Hepatocyte (in vitro differentiated cells): Measurements from ENCODE around the gene SNX9. TPM values are rescaled to one million over a fixed set of nuclear protein-coding genes. Genes with fewer than 3 reads are reported as not detected.

Experiments used
- DNase-seq: peaks from one replicate; pipeline ENCODE4 v3.0.0-alpha.2; 2016; ENCODE audit warnings: low spot score
- H2AFZ ChIP-seq: fragments of 200-600 bp; sonication (generic); 2 replicates; pipeline ENCODE4 v1.6.0; 2016; ENCODE audit warnings: antibody characterized with exemption, mild to moderate bottlenecking
- H3K27ac ChIP-seq: fragments of 200-600 bp; sonication (generic); 2 replicates; pipeline ENCODE4 v1.5.1; 2016; ENCODE audit warnings: mild to moderate bottlenecking
- H3K27me3 ChIP-seq: fragments of 200-600 bp; sonication (generic); 2 replicates; pipeline ENCODE4 v1.6.1; 2016
- H3K36me3 ChIP-seq: fragments of 200-600 bp; sonication (generic); replicated peaks from 2 replicates; pipeline ENCODE4 v1.5.1; 2016; ENCODE audit warnings: low read depth; ENCODE audit not compliant: insufficient read depth
- H3K4me1 ChIP-seq: fragments of 200-600 bp; sonication (generic); 2 replicates; pipeline ENCODE4 v1.5.1; 2016; ENCODE audit warnings: mild to moderate bottlenecking, moderate library complexity; ENCODE audit not compliant: insufficient read depth
- H3K4me2 ChIP-seq: fragments of 200-600 bp; sonication (generic); 2 replicates; pipeline ENCODE4 v1.6.0; 2016
- H3K4me3 ChIP-seq: fragments of 200-600 bp; sonication (generic); 2 replicates; pipeline ENCODE4 v1.5.1; 2016; ENCODE audit warnings: mild to moderate bottlenecking
- H3K79me2 ChIP-seq: fragments of 200-600 bp; sonication (generic); 2 replicates; pipeline ENCODE4 v1.6.0; 2017; ENCODE audit warnings: mild to moderate bottlenecking
- H3K9me2 ChIP-seq: fragments of 200-600 bp; sonication (generic); replicated peaks from 2 replicates; pipeline ENCODE4 v1.6.0; 2017; ENCODE audit warnings: mild to moderate bottlenecking; ENCODE audit not compliant: insufficient read depth
- H3K9me3 ChIP-seq: fragments of 200-600 bp; sonication (generic); 2 replicates; pipeline ENCODE4 v1.5.1; 2016; ENCODE audit warnings: low read depth, mild to moderate bottlenecking
- H4K20me1 ChIP-seq: fragments of 200-600 bp; sonication (generic); 2 replicates; pipeline ENCODE4 v1.6.0; 2016; ENCODE audit warnings: mild to moderate bottlenecking; ENCODE audit not compliant: insufficient read depth, poor library complexity, severe bottlenecking
- EZH2 ChIP-seq: fragments of 200-600 bp; sonication (generic); IDR thresholded peaks from 2 replicates; pipeline ENCODE4 v1.6.1; 2016; ENCODE audit warnings: antibody characterized with exemption, mild to moderate bottlenecking, borderline replicate concordance
- EZH2phosphoT487 ChIP-seq: fragments of 200-600 bp; sonication (generic); IDR thresholded peaks from one replicate; pipeline ENCODE4 v1.6.1; 2018; ENCODE audit warnings: antibody characterized with exemption, mild to moderate bottlenecking, low read depth, moderate library complexity; ENCODE audit not compliant: unreplicated experiment, severe bottlenecking
- WGBS: methylation state at CpG from one replicate; pipeline ENCODE4 v1.1.6; 2016; ENCODE audit warnings: low lambda C conversion rate; ENCODE audit errors: missing lambda C conversion rate; 5-methylcytosine and 5-hydroxymethylcytosine counted together
- polyA plus RNA-seq: library from polyadenylated mRNA; unstranded; fragments of >200 nt; fragmentation: Nextera tagmentation; extraction: Ambion mirVana; gene quantifications from 2 replicates; pipeline ENCODE4 v1.2.1, GENCODE V29; 2016
- total RNA-seq: library from RNA; depleted of rRNA; stranded (reverse); fragments of >200 nt; gene quantifications from 2 replicates; pipeline ENCODE4 v1.2.3, GENCODE V29; 2014
- TF ChIP-seq, protein P1 (sequence below): fragments of 200-600 bp; sonication (generic); IDR thresholded peaks from 2 replicates; pipeline ENCODE4 v1.5.1; 2016; ENCODE audit warnings: antibody characterized with exemption, mild to moderate bottlenecking; ENCODE audit not compliant: poor library complexity

The SNX9 gene
- total and polyA plus RNA-seq, 2 experiments from 2014 or later: 34.1 to 34.7 TPM

DNA sequence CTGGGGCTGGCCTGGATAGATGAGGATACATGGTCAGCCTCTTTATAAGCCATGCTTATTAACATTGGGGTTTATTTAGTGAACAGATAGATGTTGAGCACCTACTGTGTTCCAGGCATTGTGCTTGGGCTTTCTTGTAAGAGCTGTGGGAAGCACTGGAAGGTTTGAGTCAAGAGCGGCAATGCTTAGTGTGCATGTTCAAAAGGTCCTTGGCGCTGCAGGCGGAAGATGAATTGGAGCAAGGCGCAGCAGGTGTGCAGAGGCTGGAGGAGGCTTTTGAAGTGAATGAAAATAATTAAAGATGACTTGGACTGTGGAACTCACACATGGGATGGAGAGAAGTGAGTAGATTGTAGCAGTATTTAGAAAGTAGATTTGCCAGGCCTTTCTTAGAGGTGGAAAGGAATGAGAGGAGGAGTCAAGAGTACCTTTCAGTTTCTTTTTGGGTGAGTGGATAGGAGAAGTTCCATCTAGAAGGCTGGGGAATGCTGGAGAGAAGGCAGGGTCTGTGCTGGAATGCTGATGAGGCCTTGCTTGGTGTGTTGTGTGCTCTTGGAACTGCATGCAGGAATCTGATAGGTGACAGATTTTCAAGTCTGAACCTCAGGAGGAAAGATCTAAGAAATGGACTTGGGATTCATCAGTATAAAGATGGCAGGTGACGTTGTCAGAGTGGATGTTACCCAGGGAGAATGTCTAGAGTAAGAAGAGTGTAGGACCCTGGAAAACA, 26.4 kb downstream of the SNX9 start:
- Histone ChIP-seq H3K36me3 (no peaks in the 10 kb centered on the region), H3K27ac (peak overlapping the region; percentile 36), H3K9me3 (peaks cover 4% of the 10 kb centered on the region), H3K27me3 (no peaks in the 10 kb centered on the region), H2AFZ (no peak overlapping the region), H3K9me2 (no peaks in the 10 kb centered on the region), H3K79me2 (peaks cover 100% of the 10 kb centered on the region), H4K20me1 (peaks cover 56% of the 10 kb centered on the region), H3K4me2 (peak overlapping the region; percentile 10), H3K4me3 (no peak overlapping the region), H3K4me1 (peaks cover 35% of the 10 kb centered on the region)
- DNase-seq: no peak
- WGBS: 98% methylated on average over 5 of the region's 5 CpGs
- TF ChIP-seq EZH2phosphoT487 (no peak), EZH2 (no peak)
- TF ChIP-seq, protein P1, sequence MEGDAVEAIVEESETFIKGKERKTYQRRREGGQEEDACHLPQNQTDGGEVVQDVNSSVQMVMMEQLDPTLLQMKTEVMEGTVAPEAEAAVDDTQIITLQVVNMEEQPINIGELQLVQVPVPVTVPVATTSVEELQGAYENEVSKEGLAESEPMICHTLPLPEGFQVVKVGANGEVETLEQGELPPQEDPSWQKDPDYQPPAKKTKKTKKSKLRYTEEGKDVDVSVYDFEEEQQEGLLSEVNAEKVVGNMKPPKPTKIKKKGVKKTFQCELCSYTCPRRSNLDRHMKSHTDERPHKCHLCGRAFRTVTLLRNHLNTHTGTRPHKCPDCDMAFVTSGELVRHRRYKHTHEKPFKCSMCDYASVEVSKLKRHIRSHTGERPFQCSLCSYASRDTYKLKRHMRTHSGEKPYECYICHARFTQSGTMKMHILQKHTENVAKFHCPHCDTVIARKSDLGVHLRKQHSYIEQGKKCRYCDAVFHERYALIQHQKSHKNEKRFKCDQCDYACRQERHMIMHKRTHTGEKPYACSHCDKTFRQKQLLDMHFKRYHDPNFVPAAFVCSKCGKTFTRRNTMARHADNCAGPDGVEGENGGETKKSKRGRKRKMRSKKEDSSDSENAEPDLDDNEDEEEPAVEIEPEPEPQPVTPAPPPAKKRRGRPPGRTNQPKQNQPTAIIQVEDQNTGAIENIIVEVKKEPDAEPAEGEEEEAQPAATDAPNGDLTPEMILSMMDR: no peak

DNA sequence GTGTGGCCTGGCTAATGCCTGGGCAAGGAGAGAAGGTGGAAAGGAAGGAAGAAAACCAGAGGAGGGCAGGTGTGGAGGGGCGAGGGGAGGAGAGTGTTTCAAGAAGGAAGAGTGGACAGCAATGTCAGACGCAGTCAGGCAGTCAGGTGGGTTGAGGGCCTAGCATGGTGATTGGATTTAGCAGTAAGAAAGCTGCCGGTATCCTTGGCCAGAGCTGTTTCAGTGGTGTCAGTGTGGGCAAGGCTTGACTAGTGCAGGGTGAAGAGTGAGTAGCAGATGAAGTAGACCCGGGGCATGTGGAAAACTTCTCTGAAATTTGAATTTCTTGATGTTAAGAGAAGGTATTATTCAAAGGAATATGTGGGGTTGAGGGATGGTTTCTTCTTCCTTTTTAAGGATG, 27.0 kb downstream of the SNX9 start:
- no peak for DNase-seq
- Histone ChIP-seq H3K9me2 (no peaks in the 10 kb centered on the region), H3K4me2 (no peak overlapping the region), H3K9me3 (peaks cover 4% of the 10 kb centered on the region), H4K20me1 (peaks cover 56% of the 10 kb centered on the region), H3K27ac (no peak overlapping the region), H3K4me3 (no peak overlapping the region), H3K4me1 (peaks cover 35% of the 10 kb centered on the region), H2AFZ (no peak overlapping the region), H3K79me2 (peaks cover 100% of the 10 kb centered on the region), H3K27me3 (no peaks in the 10 kb centered on the region), H3K36me3 (no peaks in the 10 kb centered on the region)
- WGBS: 93% methylated on average over 4 of the region's 4 CpGs
- TF ChIP-seq EZH2phosphoT487: no peak
- TF ChIP-seq, protein P1: no peak
- no peak for TF ChIP-seq EZH2

DNA sequence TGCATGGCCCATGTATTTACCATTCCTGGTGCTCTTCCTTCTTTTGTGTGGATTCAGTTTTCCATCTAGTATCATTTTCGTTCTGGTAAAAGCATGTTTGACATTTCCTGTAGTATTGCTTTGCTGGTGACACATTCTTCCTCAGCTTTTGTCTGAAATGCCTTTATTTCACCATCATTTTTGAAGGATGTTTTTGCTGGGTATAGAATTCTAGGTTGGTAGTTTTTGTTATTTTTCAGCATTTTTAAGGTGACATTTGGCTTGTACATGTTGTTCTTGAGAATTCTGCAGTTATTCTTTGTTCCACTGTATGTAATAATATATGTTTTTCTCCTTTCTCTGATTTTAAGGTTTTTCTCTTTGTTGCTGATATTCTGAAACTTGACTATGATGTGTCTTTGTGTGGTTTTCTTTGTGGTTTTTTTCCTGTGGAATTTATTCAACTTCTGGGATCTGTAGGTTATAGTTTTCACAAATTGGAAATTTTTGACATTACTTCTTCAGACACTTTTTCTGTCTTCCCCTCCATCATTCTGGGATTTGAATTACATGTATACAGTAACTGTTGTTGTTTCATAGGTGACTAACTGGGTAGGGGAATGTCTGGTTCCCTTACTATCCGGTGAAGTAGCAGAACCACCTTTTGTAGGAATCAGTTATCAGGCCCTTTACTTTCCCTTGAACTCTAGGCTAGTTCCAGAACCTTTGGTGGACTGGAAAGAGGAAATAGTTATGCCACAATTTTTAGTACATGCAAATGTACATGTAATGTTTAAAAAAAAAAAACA, 30.2 kb downstream of the SNX9 start:
- WGBS: 98% methylated on average over 2 of the region's 2 CpGs
- peaks cover 44% of the 10 kb centered on the region for H4K20me1 ChIP-seq
- no peak overlapping the region for H3K27ac ChIP-seq

More for the DNA sequence above, 30.2 kb downstream of the SNX9 start:
- H2AFZ ChIP-seq: no peak overlapping the region
- no peaks in the 10 kb centered on the region for H3K27me3 ChIP-seq
- H3K9me3 ChIP-seq: peaks cover 4% of the 10 kb centered on the region
- H3K9me2 ChIP-seq: no peaks in the 10 kb centered on the region
- H3K36me3 ChIP-seq: no peaks in the 10 kb centered on the region
- peaks cover 100% of the 10 kb centered on the region for H3K79me2 ChIP-seq
- H3K4me1 ChIP-seq: peaks cover 13% of the 10 kb centered on the region
- TF ChIP-seq, protein P1: no peak
- TF ChIP-seq EZH2phosphoT487 (no peak), EZH2 (no peak)
- no peak for DNase-seq
- H3K4me2 ChIP-seq: no peak overlapping the region
- no peak overlapping the region for H3K4me3 ChIP-seq
